Effector memory CD8-positive, alpha-beta T cell (primary cell): ENCODE data around the gene TCF21.
A peak's percentile ranks its signal among the peaks of the same experiment; 100 is the strongest.
"Not testable (repeated sequence)": the region's sequence is repeated elsewhere in the genome, so short reads cannot be mapped to it uniquely, and the experiment has no call there.

Source experiments
- ATAC-seq: fragments of 150-1000 bp; cut with Tn5 transposase; replicated peaks from 2 replicates; pipeline ENCODE4 v1.10.0; 2021; ENCODE audit warnings: mild to moderate bottlenecking, moderate library complexity
- DNase-seq, 3 experiments: peaks; one replicate each; pipeline ENCODE4 v3.0.0; 2021
- H3K27ac Mint-ChIP-seq, 2 donors: one replicate each; pipeline ENCODE4 v1.8.0; 2022; ENCODE audit warnings: mild to moderate bottlenecking in 2 of 2, mixed read lengths in 2 of 2, moderate library complexity in 2 of 2
- H3K27me3 Mint-ChIP-seq, 2 donors: one replicate each; pipeline ENCODE4 v1.8.0; 2022; ENCODE audit warnings: mixed read lengths in 2 of 2
- H3K36me3 Mint-ChIP-seq: one replicate; pipeline ENCODE4 v1.8.0; 2022; ENCODE audit warnings: mild to moderate bottlenecking, moderate library complexity, mixed read lengths; ENCODE audit not compliant: insufficient read depth
- H3K4me1 Mint-ChIP-seq, 2 donors: one replicate each; pipeline ENCODE4 v1.8.0; 2022; ENCODE audit warnings: low read depth in 2 of 2, mixed read lengths in 2 of 2
- H3K4me3 Mint-ChIP-seq, 2 donors: one replicate each; pipeline ENCODE4 v1.8.0; 2022; ENCODE audit warnings: mild to moderate bottlenecking in 2 of 2, mixed read lengths in 2 of 2, moderate library complexity in 2 of 2
- H3K9me3 Mint-ChIP-seq, 2 donors: one replicate each; pipeline ENCODE4 v1.8.0; 2022; ENCODE audit warnings: mixed read lengths in 2 of 2
- total RNA-seq, 9 experiments: gene quantifications; one replicate each; lab custom pipeline; 2026; lab: John Stamatoyannopoulos, UW

Gene TCF21
- total RNA-seq = 0 to 0.06 (median 0) reads per million in 9 experiments

- no peak for DNase-seq
- peaks cover 87 to 97% of the 10 kb centered on the region in 2 donors for H3K27me3 Mint-ChIP-seq
These were observed at the start of gene TCF21 for GRCh38 chr6:133888929-133889556. TCF21 (plus strand) TSS chr6:133889113; CDS start chr6:133889398, 285 bp downstream.

GRCh38 chr6:133841176-133841575 is 47.7 kb upstream of the TCF21 start:
- DNase-seq (no peak), ATAC-seq (no peak)
- Mint-ChIP-seq H3K4me1 (peaks cover 0 to 3% of the 10 kb centered on the region in 2 donors), H3K27me3 (peaks cover 21 to 27% of the 10 kb centered on the region in 2 donors), H3K36me3 (no peaks in the 10 kb centered on the region), H3K27ac (no peak overlapping the region), H3K4me3 (no peak overlapping the region), H3K9me3 (no peaks in the 10 kb centered on the region)

More at GRCh38 chr6:133888929-133889556, at the start of gene TCF21:
- Mint-ChIP-seq H3K9me3 (no peaks in the 10 kb centered on the region), H3K4me3 (peak within 1 kb of the TSS; percentile 30 to 48), H3K4me1 (peaks cover 16 to 24% of the 10 kb centered on the region in 2 donors), H3K27ac (no peak within 1 kb of the TSS), H3K36me3 (no peaks in the 10 kb centered on the region)
- no peak for ATAC-seq

GRCh38 chr6:133843098-133843497 is 45.8 kb upstream of the TCF21 start:
- no peak overlapping the region for H3K4me3 Mint-ChIP-seq
- H3K9me3 Mint-ChIP-seq = no peaks in the 10 kb centered on the region
- H3K27ac Mint-ChIP-seq = no peak overlapping the region
- peaks cover 23 to 24% of the 10 kb centered on the region in 2 donors for H3K27me3 Mint-ChIP-seq
- DNase-seq (no peak), ATAC-seq (no peak)
- no peaks in the 10 kb centered on the region for H3K36me3 Mint-ChIP-seq
- H3K4me1 Mint-ChIP-seq = peaks cover 0 to 2% of the 10 kb centered on the region in 2 donors

GRCh38 chr6:133844709-133845108 is 44.2 kb upstream of the TCF21 start:
- Mint-ChIP-seq H3K9me3 (no peaks in the 10 kb centered on the region), H3K4me3 (no peak overlapping the region), H3K27me3 (peaks cover 9 to 12% of the 10 kb centered on the region in 2 donors), H3K27ac (no peak overlapping the region), H3K36me3 (no peaks in the 10 kb centered on the region), H3K4me1 (no peaks in the 10 kb centered on the region)
- ATAC-seq (no peak), DNase-seq (no peak)

- no peak for DNase-seq
- peak overlapping the region in 1 of 2 donors; percentile 11 for H3K4me3 Mint-ChIP-seq
These were observed 34.9 kb upstream of the TCF21 start for GRCh38 chr6:133854041-133854363.

GRCh38 chr6:133854364-133855275 is 34.3 kb upstream of the TCF21 start:
- H3K4me3 Mint-ChIP-seq = peak overlapping the region in 1 of 2 donors; percentile 11

More at GRCh38 chr6:133854041-133854363, 34.9 kb upstream of the TCF21 start:
- Mint-ChIP-seq H3K9me3 (no peaks in the 10 kb centered on the region), H3K27me3 (peaks cover 62 to 66% of the 10 kb centered on the region in 2 donors), H3K4me1 (peaks cover 0 to 10% of the 10 kb centered on the region in 2 donors), H3K27ac (no peak overlapping the region), H3K36me3 (peaks cover 3% of the 10 kb centered on the region)
- ATAC-seq = no peak

GRCh38 chr6:133855276-133855990 is 33.5 kb upstream of the TCF21 start:
- H3K27ac Mint-ChIP-seq = no peak overlapping the region
- ATAC-seq (no peak), DNase-seq (no peak)
- H3K4me3 Mint-ChIP-seq = no peak overlapping the region
- peaks cover 0 to 10% of the 10 kb centered on the region in 2 donors for H3K4me1 Mint-ChIP-seq
- H3K27me3 Mint-ChIP-seq = peaks cover 68 to 71% of the 10 kb centered on the region in 2 donors
- no peaks in the 10 kb centered on the region for H3K9me3 Mint-ChIP-seq
- peaks cover 3% of the 10 kb centered on the region for H3K36me3 Mint-ChIP-seq

More at GRCh38 chr6:133854364-133855275, 34.3 kb upstream of the TCF21 start:
- Mint-ChIP-seq H3K36me3 (peaks cover 3% of the 10 kb centered on the region), H3K9me3 (no peaks in the 10 kb centered on the region), H3K27ac (no peak overlapping the region), H3K4me1 (peaks cover 0 to 10% of the 10 kb centered on the region in 2 donors), H3K27me3 (peaks cover 66 to 72% of the 10 kb centered on the region in 2 donors)
- DNase-seq (no peak), ATAC-seq (no peak)

GRCh38 chr6:133855991-133856370 is 32.9 kb upstream of the TCF21 start:
- ATAC-seq = no peak
- Mint-ChIP-seq H3K4me1 (peaks cover 0 to 10% of the 10 kb centered on the region in 2 donors), H3K4me3 (no peak overlapping the region), H3K27ac (no peak overlapping the region), H3K27me3 (peaks cover 64 to 71% of the 10 kb centered on the region in 2 donors), H3K9me3 (peaks cover 0 to under 1% of the 10 kb centered on the region in 2 donors), H3K36me3 (peaks cover 3% of the 10 kb centered on the region)
- no peak for DNase-seq

GRCh38 chr6:133856911-133857310 is 32.0 kb upstream of the TCF21 start:
- Mint-ChIP-seq H3K4me1 (peaks cover 0 to 10% of the 10 kb centered on the region in 2 donors), H3K27me3 (peaks cover 64 to 71% of the 10 kb centered on the region in 2 donors), H3K27ac (no peak overlapping the region), H3K36me3 (peaks cover 3% of the 10 kb centered on the region), H3K9me3 (peaks cover 4 to 10% of the 10 kb centered on the region in 2 donors), H3K4me3 (no peak overlapping the region)
- ATAC-seq (no peak), DNase-seq (no peak)

GRCh38 chr6:133857696-133858095 is 31.2 kb upstream of the TCF21 start:
- Mint-ChIP-seq H3K27ac (no peak overlapping the region), H3K4me1 (peaks cover 0 to 10% of the 10 kb centered on the region in 2 donors), H3K4me3 (no peak overlapping the region), H3K9me3 (peaks cover 9 to 18% of the 10 kb centered on the region in 2 donors), H3K27me3 (peaks cover 64 to 71% of the 10 kb centered on the region in 2 donors), H3K36me3 (no peaks in the 10 kb centered on the region)
- ATAC-seq = no peak
- DNase-seq = no peak

GRCh38 chr6:133861337-133861736 is 27.6 kb upstream of the TCF21 start:
- H3K4me1 Mint-ChIP-seq, DNase-seq, ATAC-seq, H3K27ac Mint-ChIP-seq, H3K36me3 Mint-ChIP-seq, H3K4me3 Mint-ChIP-seq: not testable (repeated sequence)
- Mint-ChIP-seq H3K27me3 (peaks cover 60 to 72% of the 10 kb centered on the region in 2 donors), H3K9me3 (peaks cover 17 to 39% of the 10 kb centered on the region in 2 donors)

- Mint-ChIP-seq H3K27ac (no peak overlapping the region), H3K4me1 (no peaks in the 10 kb centered on the region), H3K27me3 (peaks cover 64 to 78% of the 10 kb centered on the region in 2 donors), H3K4me3 (no peak overlapping the region), H3K36me3 (no peaks in the 10 kb centered on the region), H3K9me3 (peaks cover 17 to 39% of the 10 kb centered on the region in 2 donors)
- ATAC-seq (no peak), DNase-seq (no peak)
These were observed 25.7 kb upstream of the TCF21 start for GRCh38 chr6:133863228-133863627.

GRCh38 chr6:133865680-133866079 is 23.2 kb upstream of the TCF21 start:
- Mint-ChIP-seq H3K4me1 (no peaks in the 10 kb centered on the region), H3K4me3 (no peak overlapping the region), H3K27me3 (peaks cover 67 to 73% of the 10 kb centered on the region in 2 donors), H3K36me3 (no peaks in the 10 kb centered on the region), H3K9me3 (peaks cover 17 to 39% of the 10 kb centered on the region in 2 donors), H3K27ac (no peak overlapping the region)
- no peak for ATAC-seq
- DNase-seq = no peak
